Endothelial cell of umbilical vein (primary cell): ENCODE data around the gene NDUFA5. TPM values are rescaled to one million over a fixed set of nuclear protein-coding genes. Genes with fewer than 3 reads are reported as not detected.

Experiments
- BruUV-seq: library from RNA; stranded (reverse); fragments of 400-500 nt; replicated peaks from 2 replicates; lab custom pipeline; 2021; lab: Mats Ljungman, UMichigan
- CTCF ChIA-PET: fragments of 300-600, 350-600 bp; sonication (Branson Sonifier 250); formaldehyde crosslinking; loops from one replicate; lab custom pipeline; 2021; ENCODE audit warnings: antibody characterized with exemption, inconsistent platforms; lab: Charles Lee
- POLR2A ChIA-PET: fragments of 300-600, 350-600 bp; sonication (Branson Sonifier 250); formaldehyde crosslinking; loops from one replicate; lab custom pipeline; 2021; ENCODE audit warnings: antibody characterized with exemption, inconsistent platforms; lab: Charles Lee
- DNase-seq: peaks from one replicate; pipeline ENCODE4 v3.0.0-alpha.2; 2011; ENCODE audit warnings: low read depth, low spot score
- FAIRE-seq: peaks from 2 replicates; lab custom pipeline; 2011; peaks lifted over from hg19 to GRCh38; lab: Jason Lieb, UNC
- H2AFZ ChIP-seq: 2 replicates; pipeline ENCODE4 v1.6.0; 2012; ENCODE audit warnings: low read depth, low read length, control low read depth, inconsistent platforms
- H3K27ac ChIP-seq: 2 replicates; pipeline ENCODE4 v1.5.1; 2011; ENCODE audit warnings: low read depth, mild to moderate bottlenecking, control low read depth, low read length, moderate library complexity; ENCODE audit not compliant: insufficient read depth
- H3K27me3 ChIP-seq, 2 experiments: 2 replicates each; pipeline versions ENCODE4 v1.6.0 to v1.6.1; 2011; ENCODE audit warnings: low read length in 2 of 2, mixed read lengths in 1 of 2; ENCODE audit not compliant: control insufficient read depth in 2 of 2, insufficient read depth in 2 of 2
- H3K36me3 ChIP-seq, 2 experiments: 2 replicates in 1 of 2; 3 replicates in 1 of 2; pipeline ENCODE4 v1.5.1; 2011; ENCODE audit warnings: low read length in 2 of 2, mild to moderate bottlenecking in 1 of 2, moderate library complexity in 1 of 2; ENCODE audit not compliant: control insufficient read depth in 2 of 2, insufficient read depth in 2 of 2; ENCODE audit errors: extremely low read depth in 1 of 2
- H3K4me1 ChIP-seq: 3 replicates; pipeline ENCODE4 v1.5.1; 2011; ENCODE audit warnings: mild to moderate bottlenecking, low read length; ENCODE audit not compliant: control insufficient read depth, insufficient read depth; ENCODE audit errors: extremely low read depth
- H3K4me2 ChIP-seq: 2 replicates; pipeline ENCODE4 v1.6.1; 2011; ENCODE audit warnings: low read length, control low read depth, mixed read lengths; ENCODE audit not compliant: insufficient read depth
- H3K4me3 ChIP-seq, 3 experiments: fragments of 200-600 bp in 1 of 3; sonication (generic), shearing (Covaris generic) in 1 of 3; replicated peaks in 1 of 3; 2 replicates each; pipeline ENCODE4 v1.5.1; 2011 to 2016; ENCODE audit warnings: control low read depth in 3 of 3, low read length in 3 of 3, mild to moderate bottlenecking in 2 of 3, inconsistent platforms in 1 of 3, low read depth in 1 of 3, moderate library complexity in 1 of 3; ENCODE audit not compliant: insufficient read depth in 1 of 3
- H3K79me2 ChIP-seq: 2 replicates; pipeline ENCODE4 v1.6.0; 2012; ENCODE audit warnings: low read length, inconsistent platforms; ENCODE audit not compliant: control insufficient read depth, insufficient read depth
- H3K9ac ChIP-seq: replicated peaks from 2 replicates; pipeline ENCODE3; 2011; ENCODE audit warnings: low read length, control low read depth; ENCODE audit not compliant: insufficient read depth; ENCODE audit errors: extremely low read depth
- H3K9me1 ChIP-seq: replicated peaks from 3 replicates; pipeline ENCODE4 v1.6.0; 2011; ENCODE audit warnings: mild to moderate bottlenecking, low read length; ENCODE audit not compliant: control insufficient read depth, insufficient read depth; ENCODE audit errors: extremely low read depth
- H3K9me3 ChIP-seq: replicated peaks from 2 replicates; pipeline ENCODE4 v1.5.1; 2012; ENCODE audit warnings: low read length, inconsistent platforms; ENCODE audit not compliant: control insufficient read depth, insufficient read depth
- H4K20me1 ChIP-seq: replicated peaks from 2 replicates; pipeline ENCODE3; 2011; ENCODE audit warnings: mild to moderate bottlenecking, low read length; ENCODE audit not compliant: control insufficient read depth, insufficient read depth; ENCODE audit errors: extremely low read depth
- CTCF ChIP-seq, 2 donors: IDR thresholded peaks; 1 replicate in 1 of 2; 2 replicates in 1 of 2; pipeline ENCODE4 v1.5.1; 2011; ENCODE audit warnings: low read length in 2 of 2, mild to moderate bottlenecking in 2 of 2, moderate library complexity in 2 of 2, control low read depth in 1 of 2, inconsistent platforms in 1 of 2, low read depth in 1 of 2; ENCODE audit not compliant: insufficient read depth in 1 of 2; ENCODE audit errors: extremely low read depth in 1 of 2
- EZH2 ChIP-seq: IDR thresholded peaks from 2 replicates; pipeline ENCODE4 v1.6.1; 2012; ENCODE audit warnings: borderline replicate concordance, low read depth, mild to moderate bottlenecking, moderate library complexity, low read length, inconsistent platforms; ENCODE audit not compliant: severe bottlenecking
- FOS ChIP-seq: IDR thresholded peaks from 2 replicates; pipeline ENCODE4 v1.6.1; 2011; ENCODE audit warnings: mild to moderate bottlenecking, low read length, moderate library complexity, borderline replicate concordance; ENCODE audit not compliant: insufficient read depth
- GATA2 ChIP-seq: IDR thresholded peaks from 2 replicates; pipeline ENCODE4 v1.7.0; 2011; ENCODE audit warnings: low read depth, mild to moderate bottlenecking, moderate library complexity, mixed read lengths, low read length; ENCODE audit not compliant: insufficient read length, insufficient read depth
- JUN ChIP-seq: IDR thresholded peaks from 2 replicates; pipeline ENCODE4 v1.6.1; 2011; ENCODE audit warnings: borderline replicate concordance, low read depth; ENCODE audit not compliant: insufficient read length, insufficient read depth
- MAX ChIP-seq: IDR thresholded peaks from 2 replicates; pipeline ENCODE4 v1.6.1; 2011; ENCODE audit not compliant: insufficient read depth, insufficient read length
- MYC ChIP-seq: IDR thresholded peaks from one replicate; pipeline ENCODE4 v1.6.1; 2011; ENCODE audit warnings: mild to moderate bottlenecking, low read depth, low read length
- POLR2A ChIP-seq: IDR thresholded peaks from 2 replicates; pipeline ENCODE4 v1.6.1; 2012; ENCODE audit warnings: low read depth, mild to moderate bottlenecking, control low read depth, low read length
- POLR2AphosphoS5 ChIP-seq: IDR thresholded peaks from 2 replicates; pipeline ENCODE4 v1.6.1; 2012; ENCODE audit warnings: low read depth, mild to moderate bottlenecking, control low read depth, low read length, moderate library complexity; ENCODE audit not compliant: insufficient read depth
- dilution Hi-C: fragments of 300-500 bp; cut with MboI; formaldehyde crosslinking; loops from one replicate; pipeline ENCODE4 v1.15.0; 2019; ENCODE audit warnings: low sequenced_read_pairs; ENCODE audit not compliant: extremely low pct_ligation_motif_present
- intact Hi-C: fragments of 100-400 bp; cut with micrococcal nuclease; formaldehyde crosslinking; loops from one replicate; pipeline ENCODE4 v1.10.0; 2022
- polyA plus RNA-seq, 4 experiments: library from polyadenylated mRNA; depleted of rRNA in 3 of 4; stranded (reverse) in 3 of 4; unstranded in 1 of 4; fragments of >200 nt; gene quantifications; 2 replicates each; pipeline versions ENCODE4 v1.2.1 to v1.2.3, GENCODE V29; 2011 to 2012; ENCODE audit warnings: missing spikeins in 1 of 4
- total RNA-seq: library from RNA; stranded (reverse); gene quantifications from 2 replicates; pipeline ENCODE4 v1.2.3, GENCODE V29; 2021

Gene NDUFA5
- total and polyA plus RNA-seq, 2 donors (not counting 3 experiments of a cell fraction or from before 2014, with no cell fraction given): 6.2 to 62.3 TPM

GRCh38 chr7:123499211-123499970 lies 58.2 kb downstream of the NDUFA5 start:
- no peaks in the 10 kb centered on the region for H3K4me1 ChIP-seq
- TF ChIP-seq EZH2 (no peak), JUN (no peak), MYC (no peak), MAX (no peak), FOS (no peak), GATA2 (no peak), POLR2A (no peak)
- no peaks in the 10 kb centered on the region for H3K36me3 ChIP-seq
- H3K27ac ChIP-seq: no peak overlapping the region
- no peak overlapping the region for H2AFZ ChIP-seq
- no peaks in the 10 kb centered on the region for H3K79me2 ChIP-seq
- CTCF ChIA-PET: interaction anchor here (0.8 kb wide), 1 partner anchor 21 kb away, joined by 3 read pairs; no protein-coding TSS in a partner anchor
- H3K27me3 ChIP-seq: peaks cover 3 to 4% of the 10 kb centered on the region in 2 experiments
- intact Hi-C loops (no loop called here), dilution Hi-C loops (no loop called here)
- no peak overlapping the region for H3K9ac ChIP-seq
- FAIRE-seq (no peak), DNase-seq (no peak)
- H4K20me1 ChIP-seq: no peaks in the 10 kb centered on the region
- no peak overlapping the region for H3K4me2 ChIP-seq
- POLR2A ChIA-PET: no interaction called here
- no peaks in the 10 kb centered on the region for H3K9me1 ChIP-seq
- no TSS peak for BruUV-seq
- H3K9me3 ChIP-seq: no peaks in the 10 kb centered on the region
- no peak overlapping the region for H3K4me3 ChIP-seq

GRCh38 chr7:123498601-123499000 lies 59.0 kb downstream of the NDUFA5 start:
- no peaks in the 10 kb centered on the region for H3K4me1 ChIP-seq
- intact Hi-C loops: no loop called here
- no peaks in the 10 kb centered on the region for H3K36me3 ChIP-seq
- DNase-seq: no peak
- FAIRE-seq: no peak
- H3K4me3 ChIP-seq: no peak overlapping the region
- H3K9me1 ChIP-seq: no peaks in the 10 kb centered on the region
- H3K9me3 ChIP-seq: no peaks in the 10 kb centered on the region
- POLR2A ChIA-PET: interaction anchor here (0.7 kb wide), 1 partner anchor 36 kb away, joined by 5 read pairs; no protein-coding TSS in a partner anchor
- no peak overlapping the region for H3K4me2 ChIP-seq
- TF ChIP-seq MAX (no peak), POLR2A (no peak), CTCF (IDR thresholded peaks at IDR 0.05; ENCODE audit: extremely low read depth in 1 of 2, insufficient read depth in 1 of 2, low read depth in 1 of 2, low read length in 2 of 2) (no peak), MYC (no peak), JUN (no peak), POLR2AphosphoS5 (no peak), FOS (no peak), EZH2 (no peak), GATA2 (no peak)
- H3K27me3 ChIP-seq: peaks cover 3 to 4% of the 10 kb centered on the region in 2 experiments
- BruUV-seq: no TSS peak
- H2AFZ ChIP-seq: no peak overlapping the region
- no peaks in the 10 kb centered on the region for H4K20me1 ChIP-seq
- dilution Hi-C loops: no loop called here
- CTCF ChIA-PET: interaction anchor here (0.8 to 1.1 kb wide), 2 partner anchors 10 to 22 kb away, joined by 3 read pairs; no protein-coding TSS in a partner anchor
- H3K27ac ChIP-seq: no peak overlapping the region
- no peaks in the 10 kb centered on the region for H3K79me2 ChIP-seq
- H3K9ac ChIP-seq: no peak overlapping the region
